Measurements from ENCODE around the gene CLIC4. TPM values are rescaled to one million over a fixed set of nuclear protein-coding genes. Genes with fewer than 3 reads are reported as not detected.

The CLIC4 gene
- total RNA-seq, 4 donors from 2014 or later, result 205 to 309 (median 292) TPM

DNA sequence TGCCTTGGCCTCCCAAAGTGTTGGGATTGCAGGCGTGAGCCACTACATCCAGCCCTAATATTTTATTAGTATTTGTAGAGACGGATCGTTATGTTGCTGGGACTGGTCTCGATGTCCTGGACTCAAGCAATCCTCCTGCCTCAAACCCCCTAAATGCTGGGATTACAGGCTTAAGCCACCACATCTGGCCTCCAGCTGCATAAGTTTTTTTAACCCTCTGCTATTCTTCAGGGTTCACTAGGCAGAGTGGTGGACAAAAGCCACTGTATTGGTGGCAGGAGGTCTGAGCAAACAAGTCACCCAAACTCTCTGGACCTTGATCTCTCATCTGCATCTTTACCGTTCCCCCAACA, 10.1 kb upstream of the CLIC4 start:
- TF ChIP-seq, protein P1, sequence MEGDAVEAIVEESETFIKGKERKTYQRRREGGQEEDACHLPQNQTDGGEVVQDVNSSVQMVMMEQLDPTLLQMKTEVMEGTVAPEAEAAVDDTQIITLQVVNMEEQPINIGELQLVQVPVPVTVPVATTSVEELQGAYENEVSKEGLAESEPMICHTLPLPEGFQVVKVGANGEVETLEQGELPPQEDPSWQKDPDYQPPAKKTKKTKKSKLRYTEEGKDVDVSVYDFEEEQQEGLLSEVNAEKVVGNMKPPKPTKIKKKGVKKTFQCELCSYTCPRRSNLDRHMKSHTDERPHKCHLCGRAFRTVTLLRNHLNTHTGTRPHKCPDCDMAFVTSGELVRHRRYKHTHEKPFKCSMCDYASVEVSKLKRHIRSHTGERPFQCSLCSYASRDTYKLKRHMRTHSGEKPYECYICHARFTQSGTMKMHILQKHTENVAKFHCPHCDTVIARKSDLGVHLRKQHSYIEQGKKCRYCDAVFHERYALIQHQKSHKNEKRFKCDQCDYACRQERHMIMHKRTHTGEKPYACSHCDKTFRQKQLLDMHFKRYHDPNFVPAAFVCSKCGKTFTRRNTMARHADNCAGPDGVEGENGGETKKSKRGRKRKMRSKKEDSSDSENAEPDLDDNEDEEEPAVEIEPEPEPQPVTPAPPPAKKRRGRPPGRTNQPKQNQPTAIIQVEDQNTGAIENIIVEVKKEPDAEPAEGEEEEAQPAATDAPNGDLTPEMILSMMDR (IDR thresholded peaks at IDR 0.05), result no peak
- no peak for DNase-seq (ENCODE audit: low spot score)
- no peak for ATAC-seq (ENCODE audit: low FRiP score)

DNA sequence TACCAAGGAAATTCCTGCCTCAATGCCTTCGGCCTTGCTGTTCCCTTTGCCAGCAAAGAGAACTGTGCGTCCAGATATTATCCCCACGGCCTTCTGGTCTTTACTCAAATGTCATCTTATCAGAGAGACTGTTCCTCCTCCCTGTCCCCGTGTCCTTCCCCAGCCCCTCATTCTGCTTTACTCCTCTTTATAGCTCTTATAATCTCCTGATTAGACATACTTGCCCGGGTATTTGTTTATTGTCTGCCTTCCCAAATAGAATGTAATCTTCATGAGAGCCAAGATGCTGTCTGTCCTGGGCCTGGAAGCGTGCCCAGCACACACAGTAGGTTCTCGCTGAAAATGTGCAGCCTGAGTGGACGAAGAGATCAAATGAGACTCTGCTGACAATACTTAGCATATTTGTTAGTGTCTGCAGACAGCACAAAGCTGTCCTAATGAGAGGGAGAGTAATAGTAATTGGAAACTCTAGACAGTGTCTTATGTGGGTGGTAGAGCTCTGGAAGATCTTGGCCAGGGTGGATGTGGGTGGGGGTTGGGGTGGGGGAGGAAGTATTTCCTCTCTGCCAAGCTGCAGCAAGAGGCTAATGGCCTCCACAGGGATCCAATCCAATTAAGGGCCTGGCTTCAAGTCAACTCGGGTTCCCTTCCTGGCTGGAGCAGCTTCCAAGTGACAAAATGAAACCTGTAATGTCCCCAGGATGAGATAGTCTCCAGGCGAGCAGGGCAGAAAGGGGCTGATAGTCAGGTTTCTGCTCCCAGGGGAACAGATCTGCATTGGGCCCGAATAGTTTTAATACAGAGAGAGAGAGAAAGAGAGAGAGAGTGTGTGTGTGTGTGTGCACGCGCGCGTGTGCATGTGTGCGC, 9.5 kb upstream of the CLIC4 start:
- TF ChIP-seq, protein P1 (IDR thresholded peaks at IDR 0.05), result no peak
- ATAC-seq (ENCODE audit: low FRiP score) (peak; percentile 48), DNase-seq (ENCODE audit: low spot score) (no peak)

DNA sequence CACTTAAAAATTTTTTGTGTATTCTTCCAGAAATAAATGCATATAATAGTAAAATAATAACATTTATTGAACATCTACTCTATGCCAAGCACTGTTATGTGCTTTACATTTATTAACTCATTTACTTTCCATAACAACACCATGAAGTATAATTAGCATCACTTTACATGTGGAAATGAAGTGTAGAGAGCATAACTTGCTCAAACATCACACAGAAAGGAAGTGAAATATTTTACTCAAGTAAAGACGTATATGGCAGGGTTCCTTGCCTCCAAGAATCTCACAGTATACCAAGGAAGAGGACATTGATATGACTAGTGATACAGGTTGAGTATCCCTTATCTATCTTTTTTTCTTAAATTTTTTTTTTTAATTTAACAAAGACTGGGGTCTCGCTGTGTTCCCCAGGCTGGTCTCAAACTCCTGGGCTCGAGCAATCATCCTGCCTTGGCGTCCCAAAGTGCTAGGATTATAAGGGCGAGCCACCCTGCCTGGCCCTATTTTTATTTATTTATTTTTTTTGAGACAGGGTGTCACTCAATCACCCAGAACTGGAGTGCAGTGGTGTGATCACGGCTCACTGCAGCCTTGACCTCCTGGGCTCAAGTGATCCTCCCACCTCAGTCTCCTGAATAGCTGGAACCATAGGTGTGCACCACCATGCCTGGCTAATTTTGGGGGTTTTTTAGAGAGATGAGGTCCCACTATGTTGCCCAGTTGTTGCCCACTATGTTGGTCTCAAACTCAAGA, 7.7 kb upstream of the CLIC4 start:
- DNase-seq (ENCODE audit: low spot score) (no peak), ATAC-seq (ENCODE audit: low FRiP score) (no peak)
- TF ChIP-seq, protein P1 (IDR thresholded peaks at IDR 0.05), result no peak

DNA sequence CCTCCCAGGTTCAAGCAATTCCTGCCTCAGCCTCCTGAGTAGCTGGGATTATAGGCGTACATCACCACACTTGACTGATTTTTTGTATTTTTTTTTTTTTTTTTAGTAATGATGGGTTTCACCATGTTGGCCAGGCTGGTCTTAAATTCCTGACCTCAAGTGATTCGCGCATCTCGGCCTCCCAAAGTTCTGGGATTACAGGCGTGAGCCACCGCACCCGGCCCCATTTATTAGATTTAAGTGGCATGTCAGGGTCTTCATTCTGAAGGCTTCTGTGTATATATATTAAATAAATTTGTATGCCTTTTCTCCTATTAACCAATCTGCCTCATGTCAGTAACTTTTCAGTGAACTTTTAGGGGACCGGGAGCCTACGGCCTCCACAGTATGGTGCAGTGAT, 6.0 kb upstream of the CLIC4 start:
- TF ChIP-seq, protein P1 (IDR thresholded peaks at IDR 0.05), result no peak
- no peak for DNase-seq (ENCODE audit: low spot score)
- ATAC-seq (ENCODE audit: low FRiP score), result no peak

DNA sequence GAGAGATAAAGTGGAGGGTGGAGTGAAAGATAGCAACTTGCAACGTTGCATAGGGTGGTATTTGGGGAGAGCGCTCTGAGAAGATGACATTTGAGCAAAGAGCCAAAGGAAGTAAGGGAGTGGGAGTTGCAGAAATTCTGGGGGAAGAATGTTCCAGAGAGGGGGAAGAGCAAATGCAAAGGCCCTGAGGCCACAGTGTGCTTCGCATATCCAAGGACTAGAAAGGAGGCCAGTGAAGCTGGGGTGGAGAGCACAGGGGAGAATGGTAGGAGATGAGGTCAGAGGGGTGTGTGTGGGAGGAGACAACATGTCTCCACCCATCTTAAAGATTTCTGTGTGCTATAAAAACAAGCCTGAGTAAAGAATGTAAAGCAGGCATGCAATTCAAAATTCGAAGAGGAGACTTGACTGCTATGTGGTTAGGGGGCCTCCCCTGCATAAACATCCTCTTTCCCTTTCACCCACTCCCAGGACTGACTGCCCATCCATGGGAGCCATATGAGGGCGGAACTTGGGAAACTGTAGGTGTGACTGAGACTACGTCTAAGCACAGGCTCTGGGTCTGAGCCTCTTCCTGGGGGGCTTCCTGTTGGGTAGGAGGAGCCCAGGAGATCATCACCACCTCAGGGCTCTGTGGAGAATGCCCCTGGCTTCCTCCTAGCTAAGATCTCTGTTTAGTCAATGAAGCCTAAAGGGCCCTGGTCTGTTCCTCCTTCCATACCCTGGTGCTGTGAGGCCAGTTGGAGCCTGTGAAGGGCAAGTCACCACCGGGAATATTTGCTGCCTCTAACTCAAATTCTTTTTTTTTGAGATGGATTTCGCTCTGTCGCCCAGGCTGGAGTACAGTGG, 2.9 kb upstream of the CLIC4 start:
- ATAC-seq (ENCODE audit: low FRiP score) (no peak), DNase-seq (ENCODE audit: low spot score) (no peak)
- TF ChIP-seq, protein P1 (IDR thresholded peaks at IDR 0.05), result no peak

DNA sequence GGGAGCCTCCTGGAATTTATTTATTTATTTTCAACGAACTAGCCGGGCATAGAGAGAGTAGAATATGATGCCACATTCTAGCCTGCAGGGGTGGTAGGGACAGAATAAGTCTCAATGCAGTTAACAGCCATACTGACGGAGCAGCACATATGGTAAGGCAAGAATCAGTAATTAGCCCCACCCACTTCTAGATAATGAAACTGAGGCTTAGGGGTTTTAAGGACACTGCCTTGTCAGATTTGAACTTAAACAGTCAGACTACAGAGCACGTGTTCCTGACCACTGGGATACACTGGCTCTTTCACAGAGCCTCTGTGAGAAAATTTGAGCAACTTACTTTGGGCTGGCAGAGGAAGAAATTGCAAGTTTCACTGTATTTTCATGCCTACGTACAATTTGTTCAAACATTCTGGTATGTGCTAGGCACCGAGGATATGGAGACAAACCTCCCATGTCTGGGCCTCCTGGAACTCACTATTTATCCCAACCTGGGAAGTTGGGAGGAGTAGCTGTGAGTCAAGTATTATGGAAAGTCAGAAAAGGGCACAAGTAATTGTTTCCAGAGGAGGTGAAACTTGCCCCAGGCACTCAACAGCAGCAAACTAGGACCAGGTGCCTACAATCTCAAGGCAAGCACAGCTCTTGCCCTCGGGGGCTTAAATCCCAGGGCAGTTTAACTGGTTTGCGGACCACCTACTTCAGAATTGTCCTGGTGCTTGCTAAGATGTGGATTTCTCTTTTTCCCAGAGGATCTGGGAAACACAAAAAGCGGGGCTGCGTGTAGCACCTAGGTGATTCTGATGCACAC, 1.6 kb upstream of the CLIC4 start:
- DNase-seq (ENCODE audit: low spot score) (no peak), ATAC-seq (ENCODE audit: low FRiP score) (peak; percentile 40)
- TF ChIP-seq, protein P1 (IDR thresholded peaks at IDR 0.05), result no peak
